ENCODE data around the gene FAAP20.

GRCh38 chr1:2187619-2188018, 7.0 kb downstream of the FAAP20 start:
- no peak for TF ChIP-seq PBX3 (IDR thresholded peaks at IDR 0.05; ENCODE audit: insufficient replicate concordance, low read depth, low read length)
- no peak for TF ChIP-seq TAF1 (IDR thresholded peaks at IDR 0.05; ENCODE audit: borderline replicate concordance, low read depth, low read length)
- no peak for TF ChIP-seq GATAD2B (conservative IDR thresholded peaks at IDR 0.05; ENCODE audit: low read depth)
- TF ChIP-seq NFYB (IDR thresholded peaks at IDR 0.05; ENCODE audit: insufficient read depth, low read depth, low read length): no peak
- TF ChIP-seq MYC (IDR thresholded peaks at IDR 0.05; ENCODE audit: insufficient read depth, insufficient read length, insufficient replicate concordance, low read length, severe bottlenecking): no peak
- TF ChIP-seq ASH2L (IDR thresholded peaks at IDR 0.05; ENCODE audit: borderline replicate concordance, low read depth): no peak
- TF ChIP-seq SRF (IDR thresholded peaks at IDR 0.05; ENCODE audit: low read depth in 2 of 2, low read length in 2 of 2): no peak
- TF ChIP-seq MAX (IDR thresholded peaks at IDR 0.05; ENCODE audit: low read depth, low read length): no peak
- TF ChIP-seq USF2 (IDR thresholded peaks at IDR 0.05; ENCODE audit: borderline replicate concordance, low read depth, low read length): no peak
- no peak for TF ChIP-seq NR2C2 (IDR thresholded peaks at IDR 0.05; ENCODE audit: borderline replicate concordance, control insufficient read depth, insufficient read length, low read depth)
- TF ChIP-seq RFX5 (IDR thresholded peaks at IDR 0.05; ENCODE audit: low read depth, low read length): no peak
- TF ChIP-seq DPF2 (IDR thresholded peaks at IDR 0.05): no peak
- TF ChIP-seq POLR2AphosphoS5 (IDR thresholded peaks at IDR 0.05; ENCODE audit: low read length): no peak

Measured in GM12878 (cell line).